LNCaP clone FGC (cell line): ENCODE measurements around the gene MIAT.

Experiments
- DNase-seq: peaks from one replicate; pipeline ENCODE4 v3.0.0-alpha.2; 2011; ENCODE audit warnings: low read depth
- H3K4me3 ChIP-seq: 2 replicates; pipeline ENCODE4 v1.5.1; 2011; ENCODE audit warnings: mild to moderate bottlenecking, low read depth, low read length, control low read depth
- TF ChIP-seq, protein P1 (sequence below): IDR thresholded peaks from 2 replicates; pipeline ENCODE4 v1.5.1; 2012; ENCODE audit warnings: mild to moderate bottlenecking; ENCODE audit not compliant: control insufficient read depth, insufficient read depth; ENCODE audit errors: extremely low read depth

Gene MIAT

DNA sequence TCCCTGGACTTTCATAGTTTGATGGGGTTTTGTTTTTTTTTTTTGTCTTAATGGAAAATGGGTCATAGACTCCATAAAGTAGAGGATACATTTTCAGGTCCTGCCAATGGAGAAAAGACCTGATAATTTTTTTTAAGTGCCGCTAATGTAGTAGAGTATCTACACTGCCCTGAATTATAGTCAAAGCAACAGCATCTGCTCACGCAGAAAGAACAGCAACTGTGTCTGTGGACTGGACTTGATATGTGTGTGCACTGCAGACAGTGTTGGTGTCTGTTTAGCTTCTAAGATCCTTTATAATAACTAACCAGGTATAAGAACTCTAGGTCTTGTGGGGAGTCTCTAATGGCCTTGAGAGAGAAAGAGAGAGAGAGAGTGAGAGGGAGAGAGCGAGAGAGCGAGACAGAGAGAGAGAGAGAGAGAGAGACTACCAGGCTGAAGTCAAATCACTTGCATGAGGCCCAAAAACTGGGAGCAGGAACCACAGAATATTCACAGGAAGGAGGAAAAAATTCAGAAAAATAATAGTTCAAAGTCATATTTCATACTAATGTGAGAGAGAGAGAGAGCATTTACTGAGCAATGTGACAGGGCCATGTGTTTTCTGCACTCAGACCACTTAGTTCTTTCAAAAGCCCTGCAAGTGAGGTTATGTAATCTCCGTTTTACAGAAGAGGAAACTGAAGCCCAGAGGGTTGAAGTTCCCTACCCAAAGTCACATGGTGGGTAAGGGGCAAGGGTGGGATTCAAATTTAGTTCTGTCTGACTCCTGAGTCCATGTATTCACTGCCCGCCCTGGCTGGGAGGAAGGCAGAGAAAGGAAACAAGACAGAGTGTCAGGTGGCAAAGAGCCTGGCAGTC lies 8.6 kb upstream of the MIAT start:
- DNase-seq: no peak

DNA sequence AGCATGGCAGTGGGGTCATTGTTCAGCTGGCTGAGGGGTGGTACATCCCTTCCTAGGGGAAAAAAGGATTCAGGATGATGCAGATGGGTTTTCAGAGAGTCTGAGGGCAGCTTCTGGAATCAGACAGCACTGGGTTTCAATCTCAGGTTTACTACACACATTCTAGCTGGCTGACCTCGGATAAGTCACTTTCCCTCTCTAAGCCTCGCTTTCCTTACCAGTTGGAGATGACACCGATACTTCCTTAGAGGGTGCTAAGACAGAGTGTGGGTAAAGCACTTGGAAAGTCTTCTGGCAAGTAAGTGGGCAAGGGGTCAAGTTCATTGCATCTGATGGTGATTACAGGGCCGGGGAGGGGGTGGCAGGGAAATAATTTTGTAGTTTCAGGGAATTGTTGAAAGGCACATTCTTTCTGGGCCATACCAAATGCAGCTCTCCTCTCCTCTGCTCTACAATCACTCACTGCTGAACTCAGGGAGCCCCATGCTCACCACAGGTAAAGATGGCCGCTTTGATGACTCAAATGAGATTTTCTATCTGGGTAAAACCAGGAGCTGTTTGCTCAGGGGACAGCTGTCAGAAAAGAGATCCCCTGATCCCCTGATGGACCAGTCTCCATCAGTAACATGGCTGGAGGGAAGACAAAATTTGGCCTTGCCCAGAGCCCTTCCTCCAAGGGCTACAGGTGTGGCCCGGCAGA lies 6.5 kb upstream of the MIAT start:
- H3K4me3 ChIP-seq: no peak overlapping the region
- DNase-seq: no peak
- TF ChIP-seq, protein P1, sequence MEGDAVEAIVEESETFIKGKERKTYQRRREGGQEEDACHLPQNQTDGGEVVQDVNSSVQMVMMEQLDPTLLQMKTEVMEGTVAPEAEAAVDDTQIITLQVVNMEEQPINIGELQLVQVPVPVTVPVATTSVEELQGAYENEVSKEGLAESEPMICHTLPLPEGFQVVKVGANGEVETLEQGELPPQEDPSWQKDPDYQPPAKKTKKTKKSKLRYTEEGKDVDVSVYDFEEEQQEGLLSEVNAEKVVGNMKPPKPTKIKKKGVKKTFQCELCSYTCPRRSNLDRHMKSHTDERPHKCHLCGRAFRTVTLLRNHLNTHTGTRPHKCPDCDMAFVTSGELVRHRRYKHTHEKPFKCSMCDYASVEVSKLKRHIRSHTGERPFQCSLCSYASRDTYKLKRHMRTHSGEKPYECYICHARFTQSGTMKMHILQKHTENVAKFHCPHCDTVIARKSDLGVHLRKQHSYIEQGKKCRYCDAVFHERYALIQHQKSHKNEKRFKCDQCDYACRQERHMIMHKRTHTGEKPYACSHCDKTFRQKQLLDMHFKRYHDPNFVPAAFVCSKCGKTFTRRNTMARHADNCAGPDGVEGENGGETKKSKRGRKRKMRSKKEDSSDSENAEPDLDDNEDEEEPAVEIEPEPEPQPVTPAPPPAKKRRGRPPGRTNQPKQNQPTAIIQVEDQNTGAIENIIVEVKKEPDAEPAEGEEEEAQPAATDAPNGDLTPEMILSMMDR: no peak

More for the DNA sequence above, 8.6 kb upstream of the MIAT start:
- TF ChIP-seq, protein P1: no peak
- H3K4me3 ChIP-seq: no peak overlapping the region

DNA sequence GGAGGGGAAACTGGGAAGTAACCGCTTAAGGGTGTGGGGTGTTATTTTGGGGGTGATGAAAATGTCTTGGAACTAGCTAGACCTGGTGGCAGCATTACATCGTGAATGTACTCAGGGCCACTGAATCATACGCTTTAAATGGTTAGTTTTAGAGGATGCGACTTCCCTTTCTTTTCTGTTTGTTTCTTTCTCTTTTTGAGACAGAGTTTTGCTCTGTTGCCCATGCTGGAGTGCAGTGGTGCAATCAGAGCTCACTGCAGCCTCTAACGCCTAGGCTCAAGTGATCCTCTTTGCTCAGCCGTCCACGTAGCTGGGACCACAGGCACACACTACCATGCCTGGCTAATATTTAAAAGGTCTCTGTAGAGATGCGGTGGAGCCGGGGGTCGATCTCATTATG lies 5.6 kb upstream of the MIAT start:
- TF ChIP-seq, protein P1: no peak
- H3K4me3 ChIP-seq: no peak overlapping the region
- DNase-seq: no peak

DNA sequence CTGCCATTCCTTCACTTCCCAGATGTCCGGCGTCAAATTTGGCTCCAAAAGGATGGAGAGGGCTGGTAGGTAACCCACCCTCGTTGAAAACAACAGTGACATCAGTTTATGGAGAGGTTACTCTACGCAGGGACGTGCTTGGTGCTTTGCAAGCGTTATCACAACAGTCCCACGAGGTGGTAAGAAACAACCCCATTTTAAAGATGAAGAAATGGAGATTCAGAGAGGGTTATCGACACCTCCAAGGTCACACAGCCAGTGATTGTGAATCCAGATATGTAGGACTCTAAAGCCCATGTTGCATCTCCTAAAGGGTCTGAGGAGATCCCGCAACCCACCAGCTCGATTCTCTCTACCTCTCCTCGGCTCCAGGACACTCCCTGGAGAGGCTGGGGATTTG lies 773 bp downstream of the MIAT start:
- H3K4me3 ChIP-seq: no peak overlapping the region
- DNase-seq: no peak
- TF ChIP-seq, protein P1: no peak

DNA sequence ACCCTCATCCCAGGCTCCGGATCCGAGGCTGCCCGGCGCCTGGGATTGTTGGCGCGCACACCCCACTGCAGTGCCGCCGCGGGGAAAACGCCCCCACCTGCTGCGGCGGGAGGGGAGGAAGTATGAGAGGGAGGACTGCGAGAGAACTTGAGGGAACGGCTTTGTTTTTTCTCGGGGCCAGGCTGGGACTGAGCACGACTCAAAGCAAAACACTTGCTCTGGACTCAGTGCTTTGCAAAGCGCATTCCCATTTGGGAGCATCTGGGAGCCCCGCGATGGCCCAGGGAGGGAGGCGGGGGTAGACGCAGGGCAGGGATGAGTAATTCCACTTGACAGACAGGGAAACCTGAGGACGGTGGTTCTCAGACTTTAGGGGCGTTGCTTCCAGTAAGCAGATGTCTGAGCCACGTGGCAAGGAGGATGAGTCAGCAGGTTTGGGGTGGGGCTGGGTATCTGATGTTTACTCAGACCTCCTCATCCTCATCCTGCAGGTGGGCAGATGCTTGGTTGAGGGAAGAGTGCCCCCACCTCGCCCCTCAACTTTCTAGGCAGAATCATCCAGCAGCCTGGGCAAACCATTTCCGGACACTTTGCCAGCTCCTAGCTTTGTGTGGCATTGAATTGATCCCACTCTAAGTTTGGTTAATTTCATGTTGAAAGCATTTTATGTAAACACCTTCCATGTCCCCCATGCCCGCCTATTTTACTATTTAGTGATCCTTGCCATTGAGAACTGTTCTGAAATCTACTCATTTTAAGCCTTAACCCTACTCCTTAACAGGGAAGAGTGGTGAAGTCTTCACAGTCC lies 1.5 kb downstream of the MIAT start:
- H3K4me3 ChIP-seq: no peak overlapping the region
- TF ChIP-seq, protein P1: no peak
- DNase-seq: no peak

DNA sequence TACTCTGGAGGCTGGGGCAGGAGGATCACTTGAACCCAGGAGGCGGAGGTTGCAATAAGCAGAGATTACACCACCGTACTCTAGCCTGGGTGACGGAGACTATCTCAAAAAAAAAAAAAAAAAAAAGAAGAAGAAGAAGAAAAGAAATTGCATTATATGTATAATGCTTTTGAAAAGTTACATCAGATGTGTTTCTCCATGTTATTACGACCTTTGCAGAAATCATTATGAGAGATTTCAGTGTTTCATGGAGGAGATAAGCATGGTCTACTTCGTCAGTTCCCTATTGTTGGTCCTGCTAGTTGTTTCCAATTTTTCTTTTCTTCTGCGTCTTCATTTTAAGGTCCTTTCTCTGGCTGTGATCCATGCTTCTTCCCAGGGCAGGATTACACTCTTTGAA lies 3.0 kb downstream of the MIAT start:
- TF ChIP-seq, protein P1: no peak
- DNase-seq: no peak
- no peak overlapping the region for H3K4me3 ChIP-seq
